Liver (tissue), 9 donors: ENCODE data around the gene GRID1. TPM values are rescaled to one million over a fixed set of nuclear protein-coding genes. Genes with fewer than 3 reads are reported as not detected.

Source experiments
- DNase-seq: peaks from one replicate; pipeline ENCODE4 v3.0.0-alpha.2; 2017; ENCODE audit warnings: low spot score
- H3K27ac ChIP-seq, 2 donors: one replicate each; pipeline ENCODE4 v1.7.0; 2013; ENCODE audit warnings: inconsistent platforms in 2 of 2, low read length in 2 of 2, control low read depth in 1 of 2, low read depth in 1 of 2, mild to moderate bottlenecking in 1 of 2
- H3K27me3 ChIP-seq, 4 donors: one replicate each; pipeline versions ENCODE4 v1.6.1 to v1.7.0; 2013; ENCODE audit warnings: low read length in 3 of 4, inconsistent platforms in 1 of 4, mild to moderate bottlenecking in 1 of 4, moderate library complexity in 1 of 4; ENCODE audit not compliant: control insufficient read depth in 4 of 4, insufficient read depth in 4 of 4
- H3K36me3 ChIP-seq, 4 donors: one replicate each; pipeline versions ENCODE4 v1.6.1 to v1.7.0; 2013; ENCODE audit warnings: low read length in 3 of 4, mild to moderate bottlenecking in 3 of 4, low read depth in 1 of 4, moderate library complexity in 1 of 4; ENCODE audit not compliant: control insufficient read depth in 4 of 4, insufficient read depth in 3 of 4
- H3K4me1 ChIP-seq, 4 donors: one replicate each; pipeline versions ENCODE4 v1.6.1 to v1.7.0; 2013; ENCODE audit warnings: low read length in 3 of 4, mild to moderate bottlenecking in 3 of 4, moderate library complexity in 1 of 4; ENCODE audit not compliant: control insufficient read depth in 4 of 4, insufficient read depth in 4 of 4
- H3K4me3 ChIP-seq, 3 donors: one replicate each; pipeline versions ENCODE4 v1.6.1 to v1.7.0; 2013; ENCODE audit warnings: low read length in 3 of 3, control low read depth in 1 of 3, low read depth in 1 of 3, mild to moderate bottlenecking in 1 of 3
- H3K9ac ChIP-seq, 2 donors: one replicate each; pipeline ENCODE4 v1.7.0; 2013; ENCODE audit warnings: low read length in 2 of 2, mild to moderate bottlenecking in 2 of 2, moderate library complexity in 2 of 2, control low read depth in 1 of 2, low read depth in 1 of 2
- H3K9me3 ChIP-seq, 4 donors: one replicate each; pipeline versions ENCODE4 v1.6.1 to v1.7.0; 2013; ENCODE audit warnings: low read length in 3 of 4; ENCODE audit not compliant: control insufficient read depth in 4 of 4
- FOXA1 ChIP-seq: IDR thresholded peaks from 2 replicates; pipeline ENCODE4 v1.6.1; 2016; ENCODE audit warnings: antibody characterized with exemption
- FOXA2 ChIP-seq: IDR thresholded peaks from 2 replicates; pipeline ENCODE4 v1.6.1; 2016; ENCODE audit warnings: antibody characterized with exemption
- GABPA ChIP-seq, 2 donors: IDR thresholded peaks in 1 of 2; conservative IDR thresholded peaks in 1 of 2; 2 replicates each; pipeline ENCODE4 v1.6.1; 2016; ENCODE audit warnings: antibody characterized with exemption in 2 of 2, mild to moderate bottlenecking in 1 of 2, moderate library complexity in 1 of 2
- HNF4A ChIP-seq, 2 donors: conservative IDR thresholded peaks; 2 replicates each; pipeline ENCODE4 v1.6.1; 2016; ENCODE audit warnings: antibody characterized with exemption in 2 of 2, mild to moderate bottlenecking in 2 of 2
- HNF4G ChIP-seq: IDR thresholded peaks from 2 replicates; pipeline ENCODE4 v1.6.1; 2016; ENCODE audit warnings: antibody characterized with exemption
- JUND ChIP-seq, 2 donors: IDR thresholded peaks; 2 replicates each; pipeline ENCODE4 v1.6.1; 2016; ENCODE audit warnings: antibody characterized with exemption in 2 of 2
- NR2F2 ChIP-seq: IDR thresholded peaks from 2 replicates; pipeline ENCODE4 v1.6.1; 2016; ENCODE audit warnings: antibody characterized with exemption
- RAD21 ChIP-seq, 2 donors: IDR thresholded peaks; 2 replicates each; pipeline ENCODE4 v1.6.1; 2016; ENCODE audit warnings: antibody characterized with exemption in 2 of 2, mild to moderate bottlenecking in 2 of 2
- RXRA ChIP-seq, 2 donors: IDR thresholded peaks; 2 replicates each; pipeline ENCODE4 v1.6.1; 2017 to 2018; ENCODE audit warnings: antibody characterized with exemption in 2 of 2, mild to moderate bottlenecking in 1 of 2
- SP1 ChIP-seq: IDR thresholded peaks from 2 replicates; pipeline ENCODE4 v1.6.1; 2018; ENCODE audit warnings: antibody characterized with exemption, mild to moderate bottlenecking
- TAF1 ChIP-seq: conservative IDR thresholded peaks from 2 replicates; pipeline ENCODE4 v1.6.1; 2016; ENCODE audit warnings: antibody characterized with exemption, mild to moderate bottlenecking
- YY1 ChIP-seq: IDR thresholded peaks from 2 replicates; pipeline ENCODE4 v1.6.1; 2016; ENCODE audit warnings: antibody characterized with exemption, mild to moderate bottlenecking
- WGBS: extraction: QIAGEN DNeasy Blood & Tissue Kit; methylation state at CpG from one replicate; pipeline ENCODE4 v1.1.7; 2013; 5-methylcytosine and 5-hydroxymethylcytosine counted together
- polyA plus RNA-seq, 2 donors: library from polyadenylated mRNA; stranded (reverse) in 1 of 2; unstranded in 1 of 2; fragments of 200-250 nt in 1 of 2; fragments of >200 nt in 1 of 2; fragmentation: Nextera tagmentation in 1 of 2; extraction: Ambion mirVana in 1 of 2; gene quantifications; one replicate each; pipeline versions ENCODE4 v1.2.1 to v1.2.3, GENCODE V29; 2013 to 2015
- total RNA-seq, 2 donors: library from RNA; depleted of rRNA; stranded (reverse); fragments of >200 nt; gene quantifications; one replicate each; pipeline ENCODE4 v1.2.3, GENCODE V29; 2014
- TF ChIP-seq, protein P1 (sequence below): IDR thresholded peaks from 2 replicates; pipeline ENCODE4 v1.6.1; 2016; ENCODE audit warnings: antibody characterized with exemption
- TF ChIP-seq, protein P2 (sequence below): IDR thresholded peaks from 2 replicates; pipeline ENCODE4 v1.6.1; 2016; ENCODE audit warnings: antibody characterized with exemption
- TF ChIP-seq, protein P3 (sequence below): fragments of 150-350 bp; IDR thresholded peaks from 2 replicates; pipeline ENCODE4 v1.5.1; 2017; ENCODE audit warnings: improper control_type of control experiment, low read depth, low read length; ENCODE audit not compliant: missing input control
- TF ChIP-seq, protein P4 (sequence below): IDR thresholded peaks from 2 replicates; pipeline ENCODE4 v1.6.1; 2016; ENCODE audit warnings: antibody characterized with exemption, mild to moderate bottlenecking
- TF ChIP-seq, protein P5 (sequence below): IDR thresholded peaks from 2 replicates; pipeline ENCODE4 v1.6.1; 2016; ENCODE audit warnings: antibody characterized with exemption
- donor health status: healthy.
- donor health status: healthy.
- donor health status: healthy.
- donor health status: healthy.
- donor health status: healthy.

GRID1 gene
- total and polyA plus RNA-seq, 4 donors: 0.09 to 0.17 (median 0.14) TPM; not detected in 1

DNA sequence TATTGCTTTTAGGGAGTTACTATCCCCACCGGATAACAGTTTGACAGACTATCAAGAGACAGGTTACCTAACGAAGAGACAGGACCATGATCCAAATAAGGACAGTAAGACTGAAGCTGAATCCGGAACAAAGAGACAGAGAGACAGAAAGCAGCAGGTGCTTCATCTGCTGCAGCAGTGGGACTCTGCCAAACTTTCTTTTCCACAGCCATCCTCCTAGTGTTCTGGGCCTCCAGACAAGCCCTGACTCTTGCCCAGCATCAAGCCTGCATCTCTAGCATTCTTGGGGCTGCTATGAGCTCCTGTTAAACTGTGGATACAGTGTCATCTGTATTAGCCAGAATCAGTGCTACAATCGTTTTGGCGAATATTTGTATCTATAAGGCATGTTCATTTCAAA, 761.7 kb downstream of the GRID1 start:
- H3K27ac ChIP-seq: no peak overlapping the region
- peak; percentile 4 for DNase-seq
- no peaks in the 10 kb centered on the region for H3K27me3 ChIP-seq
- 79% methylated on average over 5 of the region's 5 CpGs for WGBS
- peaks cover 0 to 3% (median 0%) of the 10 kb centered on the region in 4 donors for H3K9me3 ChIP-seq
- TF ChIP-seq HNF4G: no peak
- TF ChIP-seq HNF4A (conservative IDR thresholded peaks at IDR 0.05): no peak
- TF ChIP-seq, protein P1, sequence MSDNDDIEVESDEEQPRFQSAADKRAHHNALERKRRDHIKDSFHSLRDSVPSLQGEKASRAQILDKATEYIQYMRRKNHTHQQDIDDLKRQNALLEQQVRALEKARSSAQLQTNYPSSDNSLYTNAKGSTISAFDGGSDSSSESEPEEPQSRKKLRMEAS: no peak
- no peak for TF ChIP-seq TAF1
- TF ChIP-seq SP1: no peak
- no peak for TF ChIP-seq YY1
- TF ChIP-seq, protein P2, sequence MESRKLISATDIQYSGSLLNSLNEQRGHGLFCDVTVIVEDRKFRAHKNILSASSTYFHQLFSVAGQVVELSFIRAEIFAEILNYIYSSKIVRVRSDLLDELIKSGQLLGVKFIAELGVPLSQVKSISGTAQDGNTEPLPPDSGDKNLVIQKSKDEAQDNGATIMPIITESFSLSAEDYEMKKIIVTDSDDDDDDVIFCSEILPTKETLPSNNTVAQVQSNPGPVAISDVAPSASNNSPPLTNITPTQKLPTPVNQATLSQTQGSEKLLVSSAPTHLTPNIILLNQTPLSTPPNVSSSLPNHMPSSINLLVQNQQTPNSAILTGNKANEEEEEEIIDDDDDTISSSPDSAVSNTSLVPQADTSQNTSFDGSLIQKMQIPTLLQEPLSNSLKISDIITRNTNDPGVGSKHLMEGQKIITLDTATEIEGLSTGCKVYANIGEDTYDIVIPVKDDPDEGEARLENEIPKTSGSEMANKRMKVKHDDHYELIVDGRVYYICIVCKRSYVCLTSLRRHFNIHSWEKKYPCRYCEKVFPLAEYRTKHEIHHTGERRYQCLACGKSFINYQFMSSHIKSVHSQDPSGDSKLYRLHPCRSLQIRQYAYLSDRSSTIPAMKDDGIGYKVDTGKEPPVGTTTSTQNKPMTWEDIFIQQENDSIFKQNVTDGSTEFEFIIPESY: no peak
- no peak for TF ChIP-seq RXRA (IDR thresholded peaks at IDR 0.05)
- no peak for TF ChIP-seq FOXA1
- no peak for TF ChIP-seq RAD21 (IDR thresholded peaks at IDR 0.05)
- TF ChIP-seq FOXA2: no peak
- TF ChIP-seq NR2F2: no peak
- TF ChIP-seq, protein P3, sequence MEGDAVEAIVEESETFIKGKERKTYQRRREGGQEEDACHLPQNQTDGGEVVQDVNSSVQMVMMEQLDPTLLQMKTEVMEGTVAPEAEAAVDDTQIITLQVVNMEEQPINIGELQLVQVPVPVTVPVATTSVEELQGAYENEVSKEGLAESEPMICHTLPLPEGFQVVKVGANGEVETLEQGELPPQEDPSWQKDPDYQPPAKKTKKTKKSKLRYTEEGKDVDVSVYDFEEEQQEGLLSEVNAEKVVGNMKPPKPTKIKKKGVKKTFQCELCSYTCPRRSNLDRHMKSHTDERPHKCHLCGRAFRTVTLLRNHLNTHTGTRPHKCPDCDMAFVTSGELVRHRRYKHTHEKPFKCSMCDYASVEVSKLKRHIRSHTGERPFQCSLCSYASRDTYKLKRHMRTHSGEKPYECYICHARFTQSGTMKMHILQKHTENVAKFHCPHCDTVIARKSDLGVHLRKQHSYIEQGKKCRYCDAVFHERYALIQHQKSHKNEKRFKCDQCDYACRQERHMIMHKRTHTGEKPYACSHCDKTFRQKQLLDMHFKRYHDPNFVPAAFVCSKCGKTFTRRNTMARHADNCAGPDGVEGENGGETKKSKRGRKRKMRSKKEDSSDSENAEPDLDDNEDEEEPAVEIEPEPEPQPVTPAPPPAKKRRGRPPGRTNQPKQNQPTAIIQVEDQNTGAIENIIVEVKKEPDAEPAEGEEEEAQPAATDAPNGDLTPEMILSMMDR: no peak
- TF ChIP-seq, protein P4, sequence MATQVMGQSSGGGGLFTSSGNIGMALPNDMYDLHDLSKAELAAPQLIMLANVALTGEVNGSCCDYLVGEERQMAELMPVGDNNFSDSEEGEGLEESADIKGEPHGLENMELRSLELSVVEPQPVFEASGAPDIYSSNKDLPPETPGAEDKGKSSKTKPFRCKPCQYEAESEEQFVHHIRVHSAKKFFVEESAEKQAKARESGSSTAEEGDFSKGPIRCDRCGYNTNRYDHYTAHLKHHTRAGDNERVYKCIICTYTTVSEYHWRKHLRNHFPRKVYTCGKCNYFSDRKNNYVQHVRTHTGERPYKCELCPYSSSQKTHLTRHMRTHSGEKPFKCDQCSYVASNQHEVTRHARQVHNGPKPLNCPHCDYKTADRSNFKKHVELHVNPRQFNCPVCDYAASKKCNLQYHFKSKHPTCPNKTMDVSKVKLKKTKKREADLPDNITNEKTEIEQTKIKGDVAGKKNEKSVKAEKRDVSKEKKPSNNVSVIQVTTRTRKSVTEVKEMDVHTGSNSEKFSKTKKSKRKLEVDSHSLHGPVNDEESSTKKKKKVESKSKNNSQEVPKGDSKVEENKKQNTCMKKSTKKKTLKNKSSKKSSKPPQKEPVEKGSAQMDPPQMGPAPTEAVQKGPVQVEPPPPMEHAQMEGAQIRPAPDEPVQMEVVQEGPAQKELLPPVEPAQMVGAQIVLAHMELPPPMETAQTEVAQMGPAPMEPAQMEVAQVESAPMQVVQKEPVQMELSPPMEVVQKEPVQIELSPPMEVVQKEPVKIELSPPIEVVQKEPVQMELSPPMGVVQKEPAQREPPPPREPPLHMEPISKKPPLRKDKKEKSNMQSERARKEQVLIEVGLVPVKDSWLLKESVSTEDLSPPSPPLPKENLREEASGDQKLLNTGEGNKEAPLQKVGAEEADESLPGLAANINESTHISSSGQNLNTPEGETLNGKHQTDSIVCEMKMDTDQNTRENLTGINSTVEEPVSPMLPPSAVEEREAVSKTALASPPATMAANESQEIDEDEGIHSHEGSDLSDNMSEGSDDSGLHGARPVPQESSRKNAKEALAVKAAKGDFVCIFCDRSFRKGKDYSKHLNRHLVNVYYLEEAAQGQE: no peak
- TF ChIP-seq, protein P5, sequence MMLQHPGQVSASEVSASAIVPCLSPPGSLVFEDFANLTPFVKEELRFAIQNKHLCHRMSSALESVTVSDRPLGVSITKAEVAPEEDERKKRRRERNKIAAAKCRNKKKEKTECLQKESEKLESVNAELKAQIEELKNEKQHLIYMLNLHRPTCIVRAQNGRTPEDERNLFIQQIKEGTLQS: no peak
- TF ChIP-seq GABPA (IDR thresholded peaks at IDR 0.05 in 1 of 2, conservative IDR thresholded peaks at IDR 0.05 in 1 of 2): no peak
- no peak for TF ChIP-seq JUND (IDR thresholded peaks at IDR 0.05)
- no peaks in the 10 kb centered on the region for H3K36me3 ChIP-seq
- no peak overlapping the region for H3K4me3 ChIP-seq
- H3K9ac ChIP-seq: no peak overlapping the region
- H3K4me1 ChIP-seq: no peaks in the 10 kb centered on the region
